Chondrocyte (in vitro differentiated cells): ENCODE results near the gene RBM17. TPM values are rescaled to one million over a fixed set of nuclear protein-coding genes. Genes with fewer than 3 reads are reported as not detected.

Experiments
- DNase-seq: peaks from one replicate; pipeline ENCODE4 v3.0.0; 2021; ENCODE audit warnings: mixed read lengths, low spot score
- H3K27ac Mint-ChIP-seq: one replicate; pipeline ENCODE4 v1.8.0; 2021; ENCODE audit warnings: mild to moderate bottlenecking, moderate library complexity, mixed read lengths; ENCODE audit not compliant: unreplicated experiment
- H3K27me3 Mint-ChIP-seq: 2 replicates; pipeline ENCODE4 v1.8.0; 2021; ENCODE audit warnings: low read depth, mixed read lengths
- H3K36me3 Mint-ChIP-seq: 2 replicates; pipeline ENCODE4 v1.8.0; 2021; ENCODE audit warnings: low read depth, mixed read lengths
- H3K4me1 Mint-ChIP-seq: 2 replicates; pipeline ENCODE4 v1.8.0; 2021; ENCODE audit warnings: low read depth, mild to moderate bottlenecking, mixed read lengths
- H3K4me3 Mint-ChIP-seq: one replicate; pipeline ENCODE4 v1.8.0; 2021; ENCODE audit warnings: mild to moderate bottlenecking, moderate library complexity, mixed read lengths; ENCODE audit not compliant: unreplicated experiment
- H3K9me3 Mint-ChIP-seq: 2 replicates; pipeline ENCODE4 v1.8.0; 2021; ENCODE audit warnings: low read depth, mixed read lengths
- CTCF ChIP-seq: fragments of 200-600 bp; sonication (generic); IDR thresholded peaks from 2 replicates; pipeline ENCODE4 v1.5.0; 2021; ENCODE audit warnings: antibody characterized with exemption, mild to moderate bottlenecking, moderate library complexity
- total RNA-seq: library from RNA; stranded (reverse); gene quantifications from 3 replicates; pipeline ENCODE4 v1.2.1, GENCODE V29; 2021

Gene RBM17
- total RNA-seq, 1 donor from 2014 or later: 59.0 TPM

DNA sequence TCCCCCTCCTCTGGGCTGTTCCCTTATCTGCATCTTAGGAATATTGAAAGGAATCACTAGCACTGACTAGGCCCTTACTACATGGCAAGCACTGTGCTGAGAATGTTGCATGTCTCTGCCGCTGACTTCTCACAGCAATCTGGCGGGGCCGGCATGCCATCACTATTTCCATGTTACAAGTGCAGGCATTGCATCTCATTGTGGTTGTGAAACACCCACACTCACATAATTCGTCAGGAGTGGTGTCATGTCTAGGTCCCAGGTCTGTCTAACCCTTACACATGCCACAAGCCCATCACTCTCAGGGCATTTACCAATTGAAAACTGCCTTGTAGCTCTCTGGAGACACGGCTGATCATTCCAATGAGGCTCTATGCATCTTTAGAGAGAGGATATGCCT is 18.2 kb upstream of the RBM17 start:
- H3K36me3 Mint-ChIP-seq: no peaks in the 10 kb centered on the region
- no peak for DNase-seq
- H3K4me3 Mint-ChIP-seq: no peak overlapping the region
- TF ChIP-seq CTCF: no peak
- peaks cover 52% of the 10 kb centered on the region for H3K27me3 Mint-ChIP-seq
- no peaks in the 10 kb centered on the region for H3K4me1 Mint-ChIP-seq
- no peak overlapping the region for H3K27ac Mint-ChIP-seq
- H3K9me3 Mint-ChIP-seq: no peaks in the 10 kb centered on the region

- H3K4me3 Mint-ChIP-seq: no peak overlapping the region
- H3K36me3 Mint-ChIP-seq: no peaks in the 10 kb centered on the region
- H3K9me3 Mint-ChIP-seq: no peaks in the 10 kb centered on the region
- TF ChIP-seq CTCF: no peak
- H3K27me3 Mint-ChIP-seq: peaks cover 54% of the 10 kb centered on the region
- H3K4me1 Mint-ChIP-seq: no peaks in the 10 kb centered on the region
- H3K27ac Mint-ChIP-seq: no peak overlapping the region
- DNase-seq: no peak
Measured at GRCh38 chr10:6071181-6072175, 17.4 kb upstream of the RBM17 start.

- peaks cover 52% of the 10 kb centered on the region for H3K27me3 Mint-ChIP-seq
Measured at GRCh38 chr10:6072215-6072934, 16.5 kb upstream of the RBM17 start.

DNA sequence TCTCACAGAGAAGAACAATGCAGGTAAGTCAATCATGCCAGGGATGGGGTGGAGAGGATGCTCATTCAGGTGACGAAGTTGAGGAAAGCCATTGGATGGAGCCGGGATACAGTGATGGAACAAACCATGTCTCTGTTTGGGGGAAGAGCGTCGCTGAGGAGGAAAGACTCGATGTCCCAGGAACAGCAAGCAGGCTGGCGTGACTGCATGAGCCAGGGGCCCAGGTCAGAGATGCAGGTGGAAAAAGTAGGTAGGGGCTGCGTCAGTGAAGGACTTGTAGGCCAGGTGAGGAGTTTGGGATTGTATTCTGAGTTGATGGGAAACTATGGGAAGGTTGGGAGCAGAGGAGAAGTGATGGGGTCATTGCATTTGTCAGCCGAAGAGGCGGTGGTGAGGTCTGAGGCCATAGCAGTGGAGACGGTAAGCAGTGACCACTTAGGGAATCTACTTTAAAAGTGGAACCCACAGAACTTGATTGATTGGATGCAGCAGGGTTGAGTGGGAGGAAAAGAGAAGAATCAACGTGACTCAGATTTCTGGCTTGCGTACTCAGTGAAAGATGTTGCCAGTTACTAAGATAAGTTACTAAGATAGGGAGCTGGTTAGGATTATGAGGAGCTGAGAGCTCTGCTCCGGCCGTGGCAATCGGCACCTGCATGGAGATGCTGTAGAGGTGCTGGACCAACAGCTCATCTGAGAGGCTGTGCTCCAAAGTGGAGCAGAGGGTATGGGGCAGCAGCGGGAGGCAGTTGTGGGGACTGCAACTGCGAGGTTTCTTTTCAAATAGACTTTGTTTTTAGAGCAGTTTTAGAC is 14.1 kb upstream of the RBM17 start:
- Mint-ChIP-seq H3K27ac (no peak overlapping the region), H3K4me3 (no peak overlapping the region), H3K36me3 (no peaks in the 10 kb centered on the region), H3K27me3 (peaks cover 44% of the 10 kb centered on the region), H3K9me3 (no peaks in the 10 kb centered on the region), H3K4me1 (no peaks in the 10 kb centered on the region)
- DNase-seq: no peak
- TF ChIP-seq CTCF: no peak

More at GRCh38 chr10:6072215-6072934, 16.5 kb upstream of the RBM17 start:
- no peak for TF ChIP-seq CTCF
- H3K4me1 Mint-ChIP-seq: no peaks in the 10 kb centered on the region
- H3K27ac Mint-ChIP-seq: no peak overlapping the region
- no peak for DNase-seq
- no peaks in the 10 kb centered on the region for H3K9me3 Mint-ChIP-seq
- H3K36me3 Mint-ChIP-seq: no peaks in the 10 kb centered on the region
- no peak overlapping the region for H3K4me3 Mint-ChIP-seq
